ENCODE data around the gene UNC45B.

GRCh38 chr17:35214192-35214591 is 66.6 kb downstream of the UNC45B start:
- no peak for TF ChIP-seq EZH2 (IDR thresholded peaks at IDR 0.05)
- no peak for TF ChIP-seq FOXP2 (optimal IDR thresholded peaks at IDR 0.05; ENCODE audit: control extremely low read depth, extremely low read length, insufficient read depth)
- no peak; the same call in 1 of the 2 replicates for TF ChIP-seq POLR2AphosphoS5 (IDR thresholded peaks at IDR 0.05; ENCODE audit: borderline replicate concordance, low read depth, low read length)
